Amygdala (tissue), 56 donors: ENCODE measurements around the gene USP6.
"Not testable (repeated sequence)": the region's sequence is repeated elsewhere in the genome, so short reads cannot be mapped to it uniquely, and the experiment has no call there.

Source experiments
- DNase-seq, 56 donors: peaks; one replicate each; lab custom pipeline; 2025; lab: John Stamatoyannopoulos, UW

USP6 gene

GRCh38 chr17:5182597-5183409 is 67.0 kb downstream of the USP6 start:
- DNase-seq: no peak

DNA sequence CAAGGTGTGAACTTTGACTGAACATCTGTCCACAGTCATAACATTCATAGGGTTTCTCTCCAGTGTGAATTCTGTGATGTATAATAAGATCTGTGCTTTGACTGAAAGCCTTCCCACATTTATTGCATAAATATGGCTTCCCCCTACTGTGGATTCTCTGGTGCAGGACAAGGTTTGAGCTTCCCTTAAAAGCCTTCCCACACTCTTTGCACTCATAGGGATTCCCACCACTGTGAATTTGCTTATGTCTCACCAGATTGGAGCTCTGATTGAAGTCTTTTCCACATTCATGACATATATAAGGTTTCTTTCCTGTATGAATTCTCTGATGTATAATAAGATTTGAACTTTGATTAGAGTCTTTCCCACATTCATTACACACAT is 67.6 kb downstream of the USP6 start:
- no peak for DNase-seq

- DNase-seq: no peak
Observed at GRCh38 chr17:5184288-5184687, 68.5 kb downstream of the USP6 start.

- peak; percentile 20 to 97 (median 90) for DNase-seq
Observed at GRCh38 chr17:5191541-5192417, 75.9 kb downstream of the USP6 start, which contains the start of gene ZNF594. Gene ZNF594, minus strand, starts transcription at chr17:5191868. Its CDS starts 7,612 bp downstream, at chr17:5184256.

GRCh38 chr17:5194346-5194745 is 78.5 kb downstream of the USP6 start:
- DNase-seq: no peak

DNA sequence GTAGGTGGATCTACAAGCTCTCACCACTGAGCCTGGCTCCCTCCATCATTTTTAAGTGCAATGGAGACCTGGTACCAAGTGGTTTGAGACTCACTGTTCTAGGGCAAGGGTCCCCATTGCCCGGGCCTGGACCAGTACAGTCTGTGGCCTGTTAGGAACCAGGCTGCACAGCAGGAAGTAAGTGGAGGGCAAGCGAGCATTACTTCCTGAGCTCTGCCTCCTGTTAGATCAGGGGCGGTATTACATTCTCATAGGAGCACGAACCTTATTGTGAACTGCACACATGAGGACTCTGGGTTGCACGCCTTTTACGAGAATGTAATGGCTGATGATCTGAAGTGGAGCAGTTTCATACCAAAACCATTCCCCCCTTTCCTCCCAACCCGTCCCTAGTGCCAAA is 82.6 kb downstream of the USP6 start:
- DNase-seq: no peak

GRCh38 chr17:5200360-5200759 is 84.5 kb downstream of the USP6 start:
- no peak for DNase-seq

DNA sequence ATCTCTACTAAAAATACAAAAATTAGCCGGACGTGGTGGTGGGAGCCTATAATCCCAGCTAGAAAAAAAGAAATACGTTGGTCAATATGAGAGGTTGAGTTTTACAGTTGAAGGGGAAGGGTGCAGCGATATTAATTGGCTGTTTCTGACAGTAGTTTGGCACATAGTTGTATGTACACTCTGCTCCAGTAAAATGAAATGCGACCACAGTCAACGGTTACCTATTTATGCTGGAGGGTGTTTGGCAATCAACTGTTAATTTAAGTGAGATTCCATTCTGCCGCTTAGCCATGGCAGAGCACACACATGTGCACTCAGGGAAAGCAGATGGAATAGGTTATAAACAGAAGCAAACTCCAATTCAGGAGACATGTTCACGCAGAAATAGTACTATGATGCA is 85.2 kb downstream of the USP6 start:
- no peak for DNase-seq

GRCh38 chr17:5203178-5203907 is 87.5 kb downstream of the USP6 start:
- DNase-seq: no peak

DNA sequence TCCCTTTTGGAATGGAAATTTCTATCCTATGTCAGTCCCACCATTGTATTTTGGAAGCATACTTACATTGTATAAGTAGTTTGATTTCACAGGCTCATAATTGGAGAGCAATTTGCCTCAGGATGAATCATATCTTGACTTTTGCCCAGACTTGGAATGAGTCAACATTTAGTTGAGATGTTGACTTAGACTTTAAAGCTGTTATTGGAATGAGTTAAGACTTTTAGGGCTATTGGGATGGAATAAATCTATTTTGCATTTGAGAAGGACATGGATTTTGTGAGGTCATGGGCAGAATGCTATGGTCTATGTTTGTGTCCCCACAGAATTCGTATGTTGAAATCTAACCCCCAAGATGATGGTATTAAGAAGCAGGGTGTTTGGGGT is 88.1 kb downstream of the USP6 start:
- DNase-seq: no peak

GRCh38 chr17:5209396-5209795 is 93.6 kb downstream of the USP6 start:
- no peak for DNase-seq

GRCh38 chr17:5210091-5210490 is 94.3 kb downstream of the USP6 start:
- DNase-seq: no peak

DNA sequence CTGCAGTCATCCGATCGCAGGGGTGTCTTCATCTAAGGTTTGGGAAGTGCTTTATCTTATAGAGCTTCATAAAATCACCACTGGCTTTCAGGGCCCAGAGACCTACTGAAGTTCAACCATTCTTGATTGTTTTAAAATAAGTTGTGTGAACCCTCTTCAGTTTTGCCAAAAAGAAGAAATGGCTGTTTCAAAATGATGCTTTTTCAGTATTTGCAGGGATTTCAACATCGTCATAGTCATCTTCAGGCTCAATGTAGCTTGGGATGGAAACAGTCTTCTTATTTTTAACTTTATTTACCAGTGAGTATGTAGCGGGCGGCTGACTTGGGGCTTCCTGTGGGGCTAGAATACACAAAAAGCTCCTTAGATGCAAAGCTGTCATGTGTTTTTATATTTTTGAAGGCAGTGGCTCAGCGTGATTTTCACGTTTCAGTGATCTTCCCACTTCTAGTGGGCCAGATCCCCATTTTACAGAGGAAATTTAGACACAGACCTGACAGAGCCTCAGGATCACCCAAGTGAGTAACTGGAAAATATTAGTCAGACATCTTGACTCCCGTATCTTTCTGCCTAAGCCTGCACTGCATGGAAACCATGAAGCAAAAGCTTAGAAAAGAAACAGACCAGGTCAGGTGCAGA is 94.9 kb downstream of the USP6 start:
- DNase-seq: peak in 1 of 56 donors; percentile 5

DNA sequence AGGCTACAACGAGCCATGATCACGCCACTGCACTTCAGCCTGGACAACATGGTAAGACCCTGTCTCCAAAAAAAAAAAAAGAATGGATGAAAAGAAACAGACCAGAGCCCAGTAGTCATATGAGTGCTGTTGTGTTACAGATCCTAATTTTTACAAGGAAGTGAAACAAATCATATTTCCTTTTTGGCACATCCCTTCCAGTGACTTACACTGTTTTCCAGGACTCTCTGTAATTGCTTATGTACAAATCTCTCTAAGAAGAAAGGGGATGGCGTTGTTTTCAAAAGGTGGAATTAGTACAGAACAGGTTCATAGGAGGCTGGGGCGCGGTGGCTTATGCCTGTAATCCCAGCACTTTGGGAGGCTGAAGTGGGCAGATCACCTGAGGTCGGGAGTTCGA is 95.6 kb downstream of the USP6 start:
- DNase-seq: no peak

GRCh38 chr17:5217562-5217961 is 101.7 kb downstream of the USP6 start:
- DNase-seq: not testable (repeated sequence)

GRCh38 chr17:5219536-5219935 is 103.7 kb downstream of the USP6 start:
- DNase-seq: no peak

DNA sequence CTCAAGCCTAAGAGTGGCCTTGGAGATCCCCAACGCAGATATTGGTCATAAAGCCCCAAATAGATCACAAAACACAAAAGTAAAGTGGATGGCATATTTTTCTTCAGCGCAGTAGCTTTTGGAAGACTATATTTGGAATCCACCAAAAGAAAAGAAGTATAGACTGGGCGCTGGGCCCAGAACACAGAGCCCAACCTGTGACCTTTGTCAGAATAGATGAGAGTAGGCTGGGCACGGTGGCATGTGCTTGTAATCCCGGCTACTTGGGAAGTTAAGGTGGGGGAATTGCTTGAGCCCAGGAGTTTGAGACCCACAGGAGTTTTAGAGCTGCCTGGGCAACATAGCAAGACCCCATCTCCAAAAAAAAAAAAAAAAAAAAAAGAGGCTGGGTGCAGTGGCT is 104.2 kb downstream of the USP6 start:
- DNase-seq: no peak

DNA sequence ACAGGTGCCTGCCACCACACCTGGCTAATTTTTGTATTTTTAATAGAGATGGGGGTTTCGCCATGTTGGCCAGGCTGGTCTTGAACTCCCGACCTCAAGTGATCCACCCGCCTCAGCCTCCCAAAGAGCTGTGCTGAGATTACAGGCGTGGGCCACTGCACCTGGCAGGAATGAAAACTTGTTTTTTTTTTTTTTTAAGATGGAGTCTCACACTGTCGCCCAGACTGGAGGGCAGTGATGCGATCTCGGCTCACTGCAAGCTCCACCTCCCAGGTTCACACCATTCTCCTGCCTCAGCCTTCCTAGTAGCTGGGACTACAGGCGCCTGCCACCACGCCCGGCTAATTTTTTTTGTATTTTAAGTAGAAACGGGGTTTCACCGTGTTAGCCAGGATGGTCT is 106.1 kb downstream of the USP6 start:
- DNase-seq: not testable (repeated sequence)
